Large intestine (tissue), 12 donors: ENCODE data around the gene VAMP7. TPM values are rescaled to one million over a fixed set of nuclear protein-coding genes. Genes with fewer than 3 reads are reported as not detected.
"Not testable (repeated sequence)": the region's sequence is repeated elsewhere in the genome, so short reads cannot be mapped to it uniquely, and the experiment has no call there.

ENCODE experiments used
- DNase-seq, 2 donors: peaks; one replicate each; pipeline versions ENCODE4 v3.0.0 to v3.0.0-alpha.2; 2013
- H3K27ac ChIP-seq: one replicate; pipeline ENCODE4 v1.5.1; 2013; ENCODE audit warnings: low read length
- H3K27me3 ChIP-seq: 2 replicates; pipeline ENCODE4 v1.6.1; 2013; ENCODE audit warnings: low read length; ENCODE audit not compliant: control insufficient read depth, insufficient read depth
- H3K36me3 ChIP-seq: 2 replicates; pipeline ENCODE4 v1.6.1; 2013; ENCODE audit warnings: low read length; ENCODE audit not compliant: control insufficient read depth, insufficient read depth
- H3K4me1 ChIP-seq: one replicate; pipeline ENCODE4 v1.6.1; 2013; ENCODE audit warnings: low read length; ENCODE audit not compliant: control insufficient read depth, insufficient read depth
- H3K4me3 ChIP-seq: one replicate; pipeline ENCODE4 v1.5.1; 2013; ENCODE audit warnings: low read length
- H3K9me3 ChIP-seq: one replicate; pipeline ENCODE4 v1.6.1; 2013; ENCODE audit warnings: mild to moderate bottlenecking, low read depth, low read length, moderate library complexity; ENCODE audit not compliant: control insufficient read depth
- WGBS: methylation state at CpG from one replicate; pipeline ENCODE4 v1.1.5; 2013; ENCODE audit warnings: low lambda C conversion rate; ENCODE audit not compliant: insufficient coverage; 5-methylcytosine and 5-hydroxymethylcytosine counted together
- long read RNA-seq, 11 donors: transcript quantifications; one replicate each; lab custom pipeline, GENCODE V29; 2026
- polyA plus RNA-seq: library from polyadenylated mRNA; unstranded; fragments of 120-200 nt; gene quantifications from one replicate; pipeline ENCODE4 v1.2.1, GENCODE V29; 2013

The VAMP7 gene
- 35.5 TPM for polyA plus RNA-seq
- long read RNA-seq, donor 1, transcript VAMP7-202 (8 exons, 2,646 nt) = major isoform, 8 of 8 reads
- long read RNA-seq, donor 1, partial matches to known transcripts = 0 of 8 reads
- long read RNA-seq, donor 1, other reads (novel, unspliced or antisense) = 0 of 8 reads
- long read RNA-seq, donor 2, transcript VAMP7-202 (8 exons, 2,646 nt) = major isoform, 18 of 18 reads
- long read RNA-seq, donor 2, partial matches to known transcripts = 0 of 18 reads
- long read RNA-seq, donor 2, other reads (novel, unspliced or antisense) = 0 of 18 reads
- long read RNA-seq, donor 3, transcript VAMP7-202 (8 exons, 2,646 nt) = major isoform, 14 of 14 reads
- long read RNA-seq, donor 3, partial matches to known transcripts = 0 of 14 reads
- long read RNA-seq, donor 3, other reads (novel, unspliced or antisense) = 0 of 14 reads
- long read RNA-seq, donor 4, partial matches to known transcripts = 0 of 2 reads
- long read RNA-seq, donor 4, other reads (novel, unspliced or antisense) = 0 of 2 reads
- long read RNA-seq, donor 5, partial matches to known transcripts = 0 of 4 reads
- long read RNA-seq, donor 5, other reads (novel, unspliced or antisense) = 0 of 4 reads
- long read RNA-seq, donor 6, partial matches to known transcripts = 0 of 5 reads
- long read RNA-seq, donor 6, other reads (novel, unspliced or antisense) = 0 of 5 reads
- long read RNA-seq, donor 7, partial matches to known transcripts = 0 of 3 reads
- long read RNA-seq, donor 7, other reads (novel, unspliced or antisense) = 0 of 3 reads
- long read RNA-seq, donor 8, transcript VAMP7-202 (8 exons, 2,646 nt) = major isoform, 13 of 15 reads
- long read RNA-seq, donor 8, partial matches to known transcripts = 0 of 15 reads
- long read RNA-seq, donor 8, other reads (novel, unspliced or antisense) = 0 of 15 reads
- long read RNA-seq, donor 9, transcript VAMP7-202 (8 exons, 2,646 nt) = major isoform, 7 of 20 reads
- long read RNA-seq, donor 9, partial matches to known transcripts = 11 of 20 reads
- long read RNA-seq, donor 9, other reads (novel, unspliced or antisense) = 0 of 20 reads
- long read RNA-seq, donor 10, transcript VAMP7-202 (8 exons, 2,646 nt) = major isoform, 14 of 14 reads
- long read RNA-seq, donor 10, partial matches to known transcripts = 0 of 14 reads
- long read RNA-seq, donor 10, other reads (novel, unspliced or antisense) = 0 of 14 reads
- long read RNA-seq, donor 11, transcript VAMP7-202 (8 exons, 2,646 nt) = major isoform, 16 of 16 reads
- long read RNA-seq, donor 11, partial matches to known transcripts = 0 of 16 reads
- long read RNA-seq, donor 11, other reads (novel, unspliced or antisense) = 0 of 16 reads

GRCh38 chrX:155881158-155881993, at the start of gene VAMP7:
Gene VAMP7, plus strand, starts transcription at chrX:155881345. Its CDS starts 8,122 bp downstream, at chrX:155889467.
- Histone ChIP-seq H3K36me3 (no peaks in the 10 kb centered on the region), H3K4me1 (no peaks in the 10 kb centered on the region), H3K27me3 (peaks cover 2% of the 10 kb centered on the region), H3K9me3 (peaks cover 3% of the 10 kb centered on the region), H3K27ac (peak within 1 kb of the TSS; percentile 39), H3K4me3 (peak within 1 kb of the TSS; percentile 75)
- DNase-seq = peak; percentile 81 to 90
- WGBS = 22% methylated on average over 9 of the region's 48 CpGs

- no peaks in the 10 kb centered on the region for H3K4me1 ChIP-seq
- no peaks in the 10 kb centered on the region for H3K9me3 ChIP-seq
- WGBS = 100% methylated on average over 1 of the region's 3 CpGs
- H3K4me3 ChIP-seq = no peak overlapping the region
- H3K27me3 ChIP-seq = no peaks in the 10 kb centered on the region
- no peaks in the 10 kb centered on the region for H3K36me3 ChIP-seq
- no peak overlapping the region for H3K27ac ChIP-seq
- DNase-seq = no peak
These were observed 39.9 kb upstream of the VAMP7 start for GRCh38 chrX:155841232-155841631.

- not testable (repeated sequence) for H3K27me3 ChIP-seq, H3K9me3 ChIP-seq, H3K4me3 ChIP-seq, H3K36me3 ChIP-seq, H3K4me1 ChIP-seq, H3K27ac ChIP-seq, DNase-seq
- WGBS = no CpG with 5 or more reads among the region's 2 CpGs
These were observed 29.4 kb upstream of the VAMP7 start for GRCh38 chrX:155851786-155852185.

- no peak for DNase-seq
- H3K27ac ChIP-seq = no peak overlapping the region
These were observed 23.6 kb upstream of the VAMP7 start for GRCh38 chrX:155857561-155857960.

GRCh38 chrX:155864655-155865054, 16.5 kb upstream of the VAMP7 start:
- Histone ChIP-seq H3K27ac (no peak overlapping the region), H3K4me1 (no peaks in the 10 kb centered on the region), H3K4me3 (no peak overlapping the region), H3K9me3 (peaks cover 5% of the 10 kb centered on the region), H3K36me3 (no peaks in the 10 kb centered on the region), H3K27me3 (no peaks in the 10 kb centered on the region)
- no peak for DNase-seq
- WGBS = 50% methylated on average over 1 of the region's 1 CpG

More at GRCh38 chrX:155857561-155857960, 23.6 kb upstream of the VAMP7 start:
- Histone ChIP-seq H3K4me1 (no peaks in the 10 kb centered on the region), H3K9me3 (no peaks in the 10 kb centered on the region), H3K4me3 (no peak overlapping the region), H3K36me3 (no peaks in the 10 kb centered on the region), H3K27me3 (no peaks in the 10 kb centered on the region)
- WGBS = no CpG with 5 or more reads among the region's 1 CpG

GRCh38 chrX:155865193-155865592, 16.0 kb upstream of the VAMP7 start:
- no peaks in the 10 kb centered on the region for H3K4me1 ChIP-seq
- DNase-seq = no peak
- WGBS = no CpG with 5 or more reads among the region's 18 CpGs
- H3K27me3 ChIP-seq = no peaks in the 10 kb centered on the region
- peaks cover 5% of the 10 kb centered on the region for H3K9me3 ChIP-seq
- H3K27ac ChIP-seq = no peak overlapping the region
- H3K4me3 ChIP-seq = no peak overlapping the region
- H3K36me3 ChIP-seq = no peaks in the 10 kb centered on the region

GRCh38 chrX:155867821-155868220, 13.3 kb upstream of the VAMP7 start:
- peaks cover 5% of the 10 kb centered on the region for H3K9me3 ChIP-seq
- no peak overlapping the region for H3K27ac ChIP-seq
- H3K4me1 ChIP-seq = no peaks in the 10 kb centered on the region
- H3K36me3 ChIP-seq = no peaks in the 10 kb centered on the region
- WGBS = 83% methylated on average over 1 of the region's 4 CpGs
- H3K4me3 ChIP-seq = no peak overlapping the region
- DNase-seq = no peak
- no peaks in the 10 kb centered on the region for H3K27me3 ChIP-seq

GRCh38 chrX:155870958-155871357, 10.2 kb upstream of the VAMP7 start:
- no peak for DNase-seq
- Histone ChIP-seq H3K36me3 (no peaks in the 10 kb centered on the region), H3K27me3 (peaks cover 11% of the 10 kb centered on the region), H3K9me3 (no peaks in the 10 kb centered on the region), H3K4me3 (no peak overlapping the region), H3K27ac (no peak overlapping the region), H3K4me1 (no peaks in the 10 kb centered on the region)

GRCh38 chrX:155871934-155872333, 9.2 kb upstream of the VAMP7 start:
- DNase-seq = no peak
- Histone ChIP-seq H3K27ac (no peak overlapping the region), H3K9me3 (no peaks in the 10 kb centered on the region)

More at GRCh38 chrX:155871934-155872333, 9.2 kb upstream of the VAMP7 start:
- Histone ChIP-seq H3K4me1 (no peaks in the 10 kb centered on the region), H3K27me3 (peaks cover 13% of the 10 kb centered on the region), H3K36me3 (no peaks in the 10 kb centered on the region), H3K4me3 (no peak overlapping the region)
